NCI-H524 (cell line): Measurements from ENCODE around the gene LRRC52.
"Not testable (repeated sequence)": the region's sequence is repeated elsewhere in the genome, so short reads cannot be mapped to it uniquely, and the experiment has no call there.

Source experiments
- DNase-seq, 2 experiments: peaks; one replicate each; lab custom pipeline; 2025; lab: John Stamatoyannopoulos, UW

LRRC52 gene

GRCh38 chr1:165581926-165582325 is 38.1 kb downstream of the LRRC52 start:
- DNase-seq, result no peak

GRCh38 chr1:165586398-165586797 is 42.6 kb downstream of the LRRC52 start:
- DNase-seq, result no peak

- DNase-seq, result not testable (repeated sequence)
Observed at GRCh38 chr1:165591391-165591790, 47.6 kb downstream of the LRRC52 start.

GRCh38 chr1:165592945-165593823 is 49.4 kb downstream of the LRRC52 start:
- peak; percentile 50 to 80 for DNase-seq

- no peak for DNase-seq
Observed at GRCh38 chr1:165595246-165595938, 51.6 kb downstream of the LRRC52 start.

GRCh38 chr1:165597883-165598675 is 54.3 kb downstream of the LRRC52 start:
- DNase-seq, result peak; percentile 91 to 97

GRCh38 chr1:165598676-165599059 is 54.9 kb downstream of the LRRC52 start:
- DNase-seq, result no peak

GRCh38 chr1:165600793-165601192 is 57.0 kb downstream of the LRRC52 start:
- no peak for DNase-seq

- no peak for DNase-seq
Observed at GRCh38 chr1:165603810-165604209, 60.0 kb downstream of the LRRC52 start.

GRCh38 chr1:165605246-165605645 is 61.4 kb downstream of the LRRC52 start:
- DNase-seq, result no peak

- DNase-seq, result not testable (repeated sequence)
Observed at GRCh38 chr1:165606676-165607075, 62.9 kb downstream of the LRRC52 start.

- DNase-seq, result no peak
Observed at GRCh38 chr1:165610866-165611265, 67.1 kb downstream of the LRRC52 start.

- no peak for DNase-seq
Observed at GRCh38 chr1:165612062-165612461, 68.3 kb downstream of the LRRC52 start.
